ENCODE measurements around the gene BLTP3B. TPM values are rescaled to one million over a fixed set of nuclear protein-coding genes. Genes with fewer than 3 reads are reported as not detected.

BLTP3B gene
- total RNA-seq, 4 donors from 2014 or later = 37.7 to 49.1 (median 43.2) TPM

- intact Hi-C loops (cut with DNase I) = no loop called here
- TF ChIP-seq EP300 (IDR thresholded peaks at IDR 0.05) (no peak), POLR2AphosphoS5 (IDR thresholded peaks at IDR 0.05) (no peak), POLR2A (IDR thresholded peaks at IDR 0.05; ENCODE audit: low read depth) (no peak)
- TF ChIP-seq, protein P1, sequence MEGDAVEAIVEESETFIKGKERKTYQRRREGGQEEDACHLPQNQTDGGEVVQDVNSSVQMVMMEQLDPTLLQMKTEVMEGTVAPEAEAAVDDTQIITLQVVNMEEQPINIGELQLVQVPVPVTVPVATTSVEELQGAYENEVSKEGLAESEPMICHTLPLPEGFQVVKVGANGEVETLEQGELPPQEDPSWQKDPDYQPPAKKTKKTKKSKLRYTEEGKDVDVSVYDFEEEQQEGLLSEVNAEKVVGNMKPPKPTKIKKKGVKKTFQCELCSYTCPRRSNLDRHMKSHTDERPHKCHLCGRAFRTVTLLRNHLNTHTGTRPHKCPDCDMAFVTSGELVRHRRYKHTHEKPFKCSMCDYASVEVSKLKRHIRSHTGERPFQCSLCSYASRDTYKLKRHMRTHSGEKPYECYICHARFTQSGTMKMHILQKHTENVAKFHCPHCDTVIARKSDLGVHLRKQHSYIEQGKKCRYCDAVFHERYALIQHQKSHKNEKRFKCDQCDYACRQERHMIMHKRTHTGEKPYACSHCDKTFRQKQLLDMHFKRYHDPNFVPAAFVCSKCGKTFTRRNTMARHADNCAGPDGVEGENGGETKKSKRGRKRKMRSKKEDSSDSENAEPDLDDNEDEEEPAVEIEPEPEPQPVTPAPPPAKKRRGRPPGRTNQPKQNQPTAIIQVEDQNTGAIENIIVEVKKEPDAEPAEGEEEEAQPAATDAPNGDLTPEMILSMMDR (IDR thresholded peaks at IDR 0.05) = no peak
Observed at GRCh38 chr12:100156731-100157426, 14.2 kb upstream of the BLTP3B start.

GRCh38 chr12:100154474-100155247 is 12.0 kb upstream of the BLTP3B start:
- DNase-seq (ENCODE audit: extremely low spot score) = peak; percentile 93
- Histone ChIP-seq H3K9me3 (no peaks in the 10 kb centered on the region), H3K4me1 (peaks cover 0 to 4% (median 0%) of the 10 kb centered on the region in 4 donors), H3K4me3 (no peak overlapping the region), H3K27ac (replicated peaks in 1 of 4) (no peak overlapping the region), H3K27me3 (no peaks in the 10 kb centered on the region), H3K36me3 (no peaks in the 10 kb centered on the region)
- 64% methylated on average over 11 of the region's 15 CpGs for WGBS
- intact Hi-C loops (cut with DNase I) = no loop called here
- no peak for TF ChIP-seq EP300 (IDR thresholded peaks at IDR 0.05)
- TF ChIP-seq, protein P1 (IDR thresholded peaks at IDR 0.05) = peak; percentile 59 to 84 (median 64)

More at GRCh38 chr12:100156731-100157426, 14.2 kb upstream of the BLTP3B start:
- Histone ChIP-seq H3K27me3 (no peaks in the 10 kb centered on the region), H3K4me1 (peaks cover 0 to 4% (median 0%) of the 10 kb centered on the region in 4 donors), H3K9me3 (no peaks in the 10 kb centered on the region), H3K27ac (replicated peaks in 1 of 4) (no peak overlapping the region), H3K36me3 (no peaks in the 10 kb centered on the region), H3K4me3 (no peak overlapping the region)
- 86% methylated on average over 10 of the region's 11 CpGs for WGBS
- DNase-seq (ENCODE audit: extremely low spot score) = no peak

DNA sequence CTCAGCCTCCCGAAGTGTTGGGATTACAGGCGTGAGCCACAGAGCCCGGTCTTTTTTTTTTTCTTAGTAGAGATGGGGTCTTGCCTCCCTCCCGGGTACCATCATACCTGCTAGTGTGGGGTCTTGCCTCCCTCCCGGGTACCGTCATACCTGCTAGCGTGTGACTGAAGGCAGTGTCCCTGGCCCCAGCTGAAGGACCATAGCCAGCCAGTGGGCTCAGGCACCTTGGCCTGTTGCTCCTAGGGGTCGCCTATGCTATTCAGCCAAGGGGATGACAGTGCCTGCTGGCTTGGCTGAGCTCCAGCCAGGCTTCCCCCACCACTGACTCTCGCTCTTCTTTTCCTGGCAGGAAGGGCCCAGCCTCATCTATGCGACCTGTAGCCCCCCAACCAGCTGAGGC is 10.5 kb upstream of the BLTP3B start:
- no peak for DNase-seq (ENCODE audit: extremely low spot score)
- no peaks in the 10 kb centered on the region for H3K27me3 ChIP-seq
- TF ChIP-seq POLR2A (IDR thresholded peaks at IDR 0.05; ENCODE audit: low read depth) = no peak
- TF ChIP-seq, protein P1 (IDR thresholded peaks at IDR 0.05) = no peak
- TF ChIP-seq EP300 (IDR thresholded peaks at IDR 0.05) = no peak
- no peak for TF ChIP-seq POLR2AphosphoS5 (IDR thresholded peaks at IDR 0.05)
- no peaks in the 10 kb centered on the region for H3K9me3 ChIP-seq
- H3K4me3 ChIP-seq = no peak overlapping the region
- no peak overlapping the region for H3K27ac ChIP-seq (replicated peaks in 1 of 4)
- 99% methylated on average over 10 of the region's 10 CpGs for WGBS
- H3K36me3 ChIP-seq = no peaks in the 10 kb centered on the region
- intact Hi-C loops (cut with DNase I) = no loop called here
- peaks cover 0 to 4% (median 0%) of the 10 kb centered on the region in 4 donors for H3K4me1 ChIP-seq

GRCh38 chr12:100151769-100152168 is 9.1 kb upstream of the BLTP3B start:
- TF ChIP-seq, protein P1 (IDR thresholded peaks at IDR 0.05) = no peak
- TF ChIP-seq POLR2AphosphoS5 (IDR thresholded peaks at IDR 0.05) (no peak), EP300 (IDR thresholded peaks at IDR 0.05) (no peak)
- no peaks in the 10 kb centered on the region for H3K36me3 ChIP-seq
- H3K4me3 ChIP-seq = no peak overlapping the region
- WGBS = 100% methylated on average over 2 of the region's 2 CpGs
- peaks cover 0 to 4% (median 0%) of the 10 kb centered on the region in 4 donors for H3K4me1 ChIP-seq
- no peak for DNase-seq (ENCODE audit: extremely low spot score)
- H3K27ac ChIP-seq (replicated peaks in 1 of 4) = no peak overlapping the region
- intact Hi-C loops (cut with DNase I) = no loop called here
- H3K9me3 ChIP-seq = no peaks in the 10 kb centered on the region
- H3K27me3 ChIP-seq = no peaks in the 10 kb centered on the region
